PC-3 (cell line): ENCODE measurements around the gene PPM1G. TPM values are rescaled to one million over a fixed set of nuclear protein-coding genes. Genes with fewer than 3 reads are reported as not detected.

ENCODE experiments used
- ATAC-seq: fragments of 200-7000 bp; cut with Tn5 transposase; 2 replicates; pipeline ENCODE4 v1.9.1; 2020; ENCODE audit warnings: mild to moderate bottlenecking, moderate library complexity
- BruUV-seq: library from RNA; stranded (reverse); fragments of 400-500 nt; replicated peaks from 2 replicates; lab custom pipeline; 2021; lab: Mats Ljungman, UMichigan
- CTCF ChIA-PET: fragments of 300-600 bp; sonication (Branson Sonifier 250); formaldehyde crosslinking; loops from one replicate; lab custom pipeline; 2022; ENCODE audit warnings: antibody characterized with exemption; lab: Charles Lee
- POLR2A ChIA-PET: fragments of 300-600 bp; sonication (Branson Sonifier 250); formaldehyde crosslinking; loops from one replicate; lab custom pipeline; 2022; ENCODE audit warnings: antibody characterized with exemption; ENCODE audit not compliant: unreplicated experiment; lab: Charles Lee
- DNase-seq: peaks from one replicate; pipeline ENCODE4 v3.0.0-alpha.2; 2015
- H2AFZ ChIP-seq: fragments of 300-600 bp; sonication (generic); 2 replicates; pipeline ENCODE4 v1.6.0; 2016; ENCODE audit warnings: antibody characterized with exemption, low read length
- H3F3A ChIP-seq: fragments of 300-600 bp; sonication (generic); one replicate; pipeline ENCODE4 v1.6.0; 2017; ENCODE audit warnings: antibody characterized with exemption, low read length, control low read depth, mild to moderate bottlenecking; ENCODE audit not compliant: unreplicated experiment
- H3K27ac ChIP-seq: fragments of 300-600 bp; sonication (generic); 2 replicates; pipeline ENCODE4 v1.5.1; 2016; ENCODE audit warnings: mild to moderate bottlenecking, low read length
- H3K27me3 ChIP-seq: fragments of 300-600 bp; sonication (generic); 2 replicates; pipeline ENCODE4 v1.6.1; 2016; ENCODE audit warnings: low read length, mixed read lengths
- H3K36me3 ChIP-seq: fragments of 300-600 bp; sonication (generic); 2 replicates; pipeline ENCODE4 v1.6.1; 2016; ENCODE audit warnings: low read depth, mixed run types, low read length, mixed read lengths
- H3K4me1 ChIP-seq: fragments of 300-600 bp; sonication (generic); 2 replicates; pipeline ENCODE4 v1.5.1; 2016; ENCODE audit warnings: low read length; ENCODE audit not compliant: insufficient read depth
- H3K4me2 ChIP-seq: fragments of 300-600 bp; sonication (generic); 2 replicates; pipeline ENCODE4 v1.6.0; 2016; ENCODE audit warnings: low read length
- H3K4me3 ChIP-seq: fragments of 300-600 bp; sonication (generic); 2 replicates; pipeline ENCODE4 v1.5.1; 2016; ENCODE audit warnings: mild to moderate bottlenecking, low read length, mixed read lengths
- H3K79me2 ChIP-seq: fragments of 300-600 bp; sonication (generic); 2 replicates; pipeline ENCODE4 v1.6.1; 2017; ENCODE audit warnings: low read length, mixed read lengths
- H3K9ac ChIP-seq: fragments of 300-600 bp; sonication (generic); 2 replicates; pipeline ENCODE4 v1.6.0; 2016; ENCODE audit warnings: mild to moderate bottlenecking, low read length
- H3K9me2 ChIP-seq: fragments of 300-600 bp; sonication (generic); replicated peaks from 2 replicates; pipeline ENCODE4 v1.6.1; 2016; ENCODE audit warnings: mixed run types, low read length, mixed read lengths
- H3K9me3 ChIP-seq: fragments of 300-600 bp; sonication (generic); 2 replicates; pipeline ENCODE4 v1.6.1; 2016; ENCODE audit warnings: low read length, mixed read lengths
- H4K20me1 ChIP-seq: fragments of 300-600 bp; sonication (generic); 2 replicates; pipeline ENCODE4 v1.6.1; 2016; ENCODE audit warnings: low read length, mixed read lengths
- EZH2 ChIP-seq: fragments of 300-600 bp; sonication (generic); IDR thresholded peaks from one replicate; pipeline ENCODE4 v1.6.1; 2017; ENCODE audit warnings: antibody characterized with exemption, mild to moderate bottlenecking, low read length; ENCODE audit not compliant: unreplicated experiment
- EZH2phosphoT487 ChIP-seq: fragments of 300-600 bp; sonication (generic); IDR thresholded peaks from 2 replicates; pipeline ENCODE4 v1.6.1; 2018; ENCODE audit warnings: mild to moderate bottlenecking, antibody characterized with exemption, low read length, borderline replicate concordance
- intact Hi-C: fragments of 100-400 bp; cut with micrococcal nuclease; formaldehyde crosslinking; loops from 2 replicates; pipeline ENCODE4 v1.9.0; 2023
- total RNA-seq: library from RNA; depleted of rRNA; stranded (reverse); fragments of >200 nt; gene quantifications from 2 replicates; pipeline ENCODE4 v1.2.3, GENCODE V29; 2014
- TF ChIP-seq, protein P1 (sequence below): fragments of 300-600 bp; sonication (generic); conservative IDR thresholded peaks from 2 replicates; pipeline ENCODE4 v1.5.1; 2017; ENCODE audit warnings: antibody characterized with exemption, low read depth, mild to moderate bottlenecking, low read length

Gene PPM1G
- total RNA-seq, 1 experiment from 2014 or later: 122 TPM

- intact Hi-C loops: no loop called here
- no peaks in the 10 kb centered on the region for H4K20me1 ChIP-seq
- H3K79me2 ChIP-seq: no peaks in the 10 kb centered on the region
- no peaks in the 10 kb centered on the region for H3K27me3 ChIP-seq
- H3K4me2 ChIP-seq: peak overlapping the region; percentile 30; the same call in 1 of the 2 replicates
- no peaks in the 10 kb centered on the region for H3K9me3 ChIP-seq
- CTCF ChIA-PET: no interaction called here
- peak overlapping the region; percentile 61 for H3K27ac ChIP-seq
- peaks cover 11% of the 10 kb centered on the region for H3K4me1 ChIP-seq
- TF ChIP-seq EZH2phosphoT487 (no peak), EZH2 (no peak)
- TF ChIP-seq, protein P1, sequence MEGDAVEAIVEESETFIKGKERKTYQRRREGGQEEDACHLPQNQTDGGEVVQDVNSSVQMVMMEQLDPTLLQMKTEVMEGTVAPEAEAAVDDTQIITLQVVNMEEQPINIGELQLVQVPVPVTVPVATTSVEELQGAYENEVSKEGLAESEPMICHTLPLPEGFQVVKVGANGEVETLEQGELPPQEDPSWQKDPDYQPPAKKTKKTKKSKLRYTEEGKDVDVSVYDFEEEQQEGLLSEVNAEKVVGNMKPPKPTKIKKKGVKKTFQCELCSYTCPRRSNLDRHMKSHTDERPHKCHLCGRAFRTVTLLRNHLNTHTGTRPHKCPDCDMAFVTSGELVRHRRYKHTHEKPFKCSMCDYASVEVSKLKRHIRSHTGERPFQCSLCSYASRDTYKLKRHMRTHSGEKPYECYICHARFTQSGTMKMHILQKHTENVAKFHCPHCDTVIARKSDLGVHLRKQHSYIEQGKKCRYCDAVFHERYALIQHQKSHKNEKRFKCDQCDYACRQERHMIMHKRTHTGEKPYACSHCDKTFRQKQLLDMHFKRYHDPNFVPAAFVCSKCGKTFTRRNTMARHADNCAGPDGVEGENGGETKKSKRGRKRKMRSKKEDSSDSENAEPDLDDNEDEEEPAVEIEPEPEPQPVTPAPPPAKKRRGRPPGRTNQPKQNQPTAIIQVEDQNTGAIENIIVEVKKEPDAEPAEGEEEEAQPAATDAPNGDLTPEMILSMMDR: no peak
- peaks cover 10% of the 10 kb centered on the region for H3K36me3 ChIP-seq
- no peak overlapping the region for H3K9ac ChIP-seq
- no peaks in the 10 kb centered on the region for H3K9me2 ChIP-seq
- no peaks in the 10 kb centered on the region for H3F3A ChIP-seq
- no TSS peak for BruUV-seq
- POLR2A ChIA-PET: interaction anchor here (0.6 to 0.7 kb wide), 2 partner anchors 185 to 237 kb away, joined by 6 to 8 read pairs; no protein-coding TSS in a partner anchor
- no peak overlapping the region for H2AFZ ChIP-seq
- no peak overlapping the region for H3K4me3 ChIP-seq
- ATAC-seq: no peak
- no peak for DNase-seq
Observed at GRCh38 chr2:27445615-27446014, 36.2 kb upstream of the PPM1G start.

DNA sequence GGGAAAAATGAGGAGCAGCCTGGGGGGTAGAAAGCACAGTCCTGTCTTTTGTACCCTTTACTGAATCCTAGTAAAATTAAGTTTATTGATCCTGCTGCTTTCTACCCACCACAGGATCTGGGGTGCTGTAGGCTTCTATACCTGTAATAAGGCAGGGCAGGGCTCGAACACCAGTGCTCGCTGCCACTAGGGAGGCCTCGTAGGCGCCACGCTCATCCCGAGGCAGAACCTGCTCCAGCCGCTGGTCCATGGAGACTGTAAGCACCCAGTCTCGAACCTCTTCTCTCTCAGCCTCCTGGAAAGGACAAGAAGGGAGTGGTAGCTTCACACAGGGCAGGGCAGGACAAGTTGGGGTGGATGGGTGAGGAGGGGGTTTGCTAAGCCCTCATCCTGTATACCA, 35.8 kb upstream of the PPM1G start:
- Histone ChIP-seq H3K4me2 (no peak overlapping the region), H3K36me3 (peaks cover 15% of the 10 kb centered on the region), H3K9ac (no peak overlapping the region), H3K4me3 (no peak overlapping the region), H3K9me2 (no peaks in the 10 kb centered on the region), H3K9me3 (no peaks in the 10 kb centered on the region), H3F3A (no peaks in the 10 kb centered on the region), H3K79me2 (no peaks in the 10 kb centered on the region), H3K4me1 (peaks cover 11% of the 10 kb centered on the region), H3K27ac (peak overlapping the region; percentile 61; the same call in 1 of the 2 replicates), H3K27me3 (no peaks in the 10 kb centered on the region), H4K20me1 (no peaks in the 10 kb centered on the region), H2AFZ (no peak overlapping the region)
- ChIA-PET POLR2A (no interaction called here), CTCF (no interaction called here)
- no peak for ATAC-seq
- TF ChIP-seq EZH2phosphoT487 (no peak), EZH2 (no peak)
- TF ChIP-seq, protein P1: no peak
- BruUV-seq: no TSS peak
- no peak for DNase-seq
- intact Hi-C loops: no loop called here

DNA sequence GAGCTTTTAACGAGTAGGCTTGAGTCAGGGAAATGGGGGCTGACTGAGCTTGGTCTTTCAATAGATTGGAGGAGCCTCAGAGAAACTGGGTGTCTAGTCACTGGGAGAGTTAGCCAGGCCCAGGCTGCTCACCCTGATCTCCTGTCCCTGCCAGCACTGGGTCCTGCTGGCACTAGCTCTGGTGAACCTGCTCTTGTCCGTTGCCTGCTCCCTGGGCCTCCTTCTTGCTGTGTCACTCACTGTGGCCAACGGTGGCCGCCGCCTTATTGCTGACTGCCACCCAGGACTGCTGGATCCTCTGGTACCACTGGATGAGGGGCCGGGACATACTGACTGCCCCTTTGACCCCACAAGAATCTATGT, 33.5 kb upstream of the PPM1G start:
- H3K4me3 ChIP-seq: no peak overlapping the region
- H3K36me3 ChIP-seq: peaks cover 24% of the 10 kb centered on the region
- DNase-seq: no peak
- no peaks in the 10 kb centered on the region for H4K20me1 ChIP-seq
- no peak overlapping the region for H3K4me2 ChIP-seq
- H3K4me1 ChIP-seq: peaks cover 11% of the 10 kb centered on the region
- intact Hi-C loops: no loop called here
- TF ChIP-seq EZH2: no peak
- TF ChIP-seq, protein P1: no peak
- TF ChIP-seq EZH2phosphoT487: no peak
- no peaks in the 10 kb centered on the region for H3F3A ChIP-seq
- H3K27ac ChIP-seq: no peak overlapping the region
- no peaks in the 10 kb centered on the region for H3K79me2 ChIP-seq
- CTCF ChIA-PET: no interaction called here
- BruUV-seq: no TSS peak
- H3K9me3 ChIP-seq: no peaks in the 10 kb centered on the region
- H3K27me3 ChIP-seq: no peaks in the 10 kb centered on the region
- H3K9me2 ChIP-seq: no peaks in the 10 kb centered on the region
- POLR2A ChIA-PET: no interaction called here
- no peak overlapping the region for H2AFZ ChIP-seq
- no peak overlapping the region for H3K9ac ChIP-seq
- peak; percentile 23; the same call in 1 of the 2 replicates for ATAC-seq
